ENCODE data around the gene SF3A2. TPM values are rescaled to one million over a fixed set of nuclear protein-coding genes. Genes with fewer than 3 reads are reported as not detected.

Gene SF3A2
- polyA plus RNA-seq, 4 donors = 67.6 to 94.0 (median 72.6) TPM

DNA sequence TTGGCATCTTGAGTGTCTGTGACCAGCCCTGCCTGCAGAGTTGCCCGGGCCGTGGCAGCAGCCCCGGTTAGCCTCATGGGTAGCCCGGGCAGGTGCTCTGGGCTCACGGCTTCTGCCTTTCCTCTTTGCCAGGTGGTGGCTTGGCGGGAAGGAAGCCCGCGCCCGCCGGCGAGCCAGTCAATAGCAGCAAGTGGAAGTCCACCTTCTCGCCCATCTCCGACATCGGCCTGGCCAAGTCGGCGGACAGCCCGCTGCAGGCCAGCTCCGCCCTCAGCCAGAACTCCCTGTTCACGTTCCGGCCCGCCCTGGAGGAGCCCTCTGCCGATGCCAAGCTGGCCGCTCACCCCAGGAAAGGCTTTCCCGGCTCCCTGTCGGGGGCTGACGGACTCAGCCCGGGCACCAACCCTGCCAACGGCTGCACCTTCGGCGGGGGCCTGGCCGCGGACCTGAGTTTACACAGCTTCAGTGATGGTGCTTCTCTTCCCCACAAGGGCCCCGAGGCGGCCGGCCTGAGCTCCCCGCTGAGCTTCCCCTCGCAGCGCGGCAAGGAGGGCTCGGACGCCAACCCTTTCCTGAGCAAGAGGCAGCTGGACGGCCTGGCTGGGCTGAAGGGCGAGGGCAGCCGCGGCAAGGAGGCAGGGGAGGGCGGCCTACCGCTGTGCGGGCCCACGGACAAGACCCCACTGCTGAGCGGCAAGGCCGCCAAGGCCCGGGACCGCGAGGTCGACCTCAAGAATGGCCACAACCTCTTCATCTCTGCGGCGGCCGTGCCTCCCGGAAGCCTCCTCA is 10.4 kb upstream of the SF3A2 start:
- no peak for DNase-seq (ENCODE audit: low read depth in 4 of 4, low spot score in 3 of 4)

DNA sequence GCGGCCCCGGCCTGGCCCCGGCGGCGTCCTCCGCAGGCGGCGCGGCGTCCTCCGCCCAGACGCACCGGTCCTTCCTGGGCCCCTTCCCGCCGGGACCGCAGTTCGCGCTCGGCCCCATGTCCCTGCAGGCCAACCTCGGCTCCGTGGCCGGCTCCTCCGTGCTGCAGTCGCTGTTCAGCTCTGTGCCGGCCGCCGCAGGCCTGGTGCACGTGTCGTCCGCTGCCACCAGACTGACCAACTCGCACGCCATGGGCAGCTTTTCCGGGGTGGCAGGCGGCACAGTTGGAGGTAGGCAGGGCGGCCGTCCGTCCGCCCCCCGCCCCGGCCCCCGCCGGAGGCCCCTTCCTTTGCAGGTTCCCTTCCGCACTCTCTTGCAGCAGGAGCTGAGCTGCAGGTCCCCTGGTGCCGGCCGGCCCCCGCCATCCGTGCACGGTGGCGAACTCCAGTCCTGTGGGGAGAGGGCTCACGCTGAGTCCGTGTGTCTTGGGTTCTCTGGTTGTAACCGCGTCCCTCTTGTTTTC is 9.7 kb upstream of the SF3A2 start:
- no peak for DNase-seq (ENCODE audit: low read depth in 4 of 4, low spot score in 3 of 4)

DNA sequence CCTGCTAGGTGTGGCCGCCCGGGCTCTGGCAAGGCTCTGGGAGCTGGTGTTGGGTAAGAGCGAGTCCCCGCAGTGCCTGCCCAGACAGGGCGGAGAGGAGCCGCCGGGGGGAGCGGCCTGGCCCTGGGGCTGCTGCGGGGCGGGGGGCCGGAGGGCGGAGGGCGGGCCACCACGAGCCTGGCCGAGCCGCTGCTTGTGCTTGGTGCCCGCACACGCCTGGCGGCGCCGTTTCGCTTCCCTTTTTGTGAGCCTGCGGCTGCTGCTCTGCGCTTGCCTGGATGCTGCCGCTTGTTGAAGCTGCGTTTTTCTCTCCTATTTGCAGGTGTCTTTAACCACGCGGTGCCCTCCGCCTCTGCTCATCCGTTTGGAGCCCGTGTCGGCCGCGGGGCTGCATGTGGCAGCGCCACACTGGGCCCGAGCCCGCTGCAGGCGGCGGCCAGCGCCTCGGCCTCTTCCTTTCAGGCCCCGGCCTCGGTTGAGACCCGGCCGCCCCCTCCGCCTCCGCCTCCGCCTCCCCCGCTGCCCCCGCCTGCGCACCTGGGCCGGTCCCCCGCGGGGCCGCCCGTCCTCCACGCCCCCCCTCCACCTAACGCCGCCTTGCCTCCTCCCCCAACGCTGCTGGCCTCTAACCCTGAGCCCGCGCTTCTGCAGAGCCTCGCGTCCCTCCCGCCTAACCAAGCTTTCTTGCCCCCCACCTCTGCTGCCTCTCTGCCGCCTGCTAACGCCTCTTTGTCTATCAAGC is 9.0 kb upstream of the SF3A2 start:
- DNase-seq (ENCODE audit: low read depth in 4 of 4, low spot score in 3 of 4) = no peak

DNA sequence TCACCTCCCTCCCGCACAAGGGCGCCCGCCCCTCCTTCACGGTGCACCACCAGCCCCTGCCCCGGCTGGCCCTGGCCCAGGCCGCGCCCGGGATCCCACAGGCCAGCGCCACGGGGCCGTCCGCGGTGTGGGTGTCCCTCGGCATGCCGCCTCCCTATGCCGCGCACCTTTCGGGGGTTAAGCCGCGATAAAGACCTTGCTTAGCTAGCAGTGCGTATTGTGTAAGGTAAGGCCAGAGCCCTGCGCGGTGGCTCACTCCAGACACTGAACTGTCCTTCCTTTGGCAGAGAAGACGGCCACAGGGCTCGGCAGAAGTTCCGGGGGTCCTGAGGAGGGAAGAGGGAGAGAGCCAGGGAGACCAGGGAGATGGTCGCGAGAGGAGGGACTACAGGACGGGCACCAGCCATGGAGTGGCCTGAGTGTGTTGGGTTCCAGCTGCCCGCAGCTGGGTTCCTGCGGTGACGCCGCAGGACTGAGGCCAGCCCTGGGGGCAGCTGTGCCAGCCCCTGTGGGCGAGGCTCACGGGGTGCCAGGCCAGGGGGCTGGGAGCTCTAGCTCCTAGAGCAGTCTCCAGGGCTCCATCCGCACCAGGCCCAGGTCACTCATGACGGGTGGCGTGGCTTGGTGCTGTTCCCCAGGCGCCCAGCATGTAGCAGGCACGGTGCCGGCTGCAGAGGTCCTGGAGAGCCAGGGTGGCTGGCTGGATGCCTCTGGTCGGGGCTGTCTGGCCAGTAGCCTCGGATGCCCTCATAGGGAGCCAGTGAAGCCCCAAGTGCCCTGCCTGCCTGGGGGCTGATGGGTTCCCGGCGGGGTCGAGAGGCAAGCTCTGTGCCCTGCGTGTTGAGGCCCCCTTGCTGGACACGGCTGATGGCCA is 8.2 kb upstream of the SF3A2 start:
- no peak for DNase-seq (ENCODE audit: low read depth in 4 of 4, low spot score in 3 of 4)

DNA sequence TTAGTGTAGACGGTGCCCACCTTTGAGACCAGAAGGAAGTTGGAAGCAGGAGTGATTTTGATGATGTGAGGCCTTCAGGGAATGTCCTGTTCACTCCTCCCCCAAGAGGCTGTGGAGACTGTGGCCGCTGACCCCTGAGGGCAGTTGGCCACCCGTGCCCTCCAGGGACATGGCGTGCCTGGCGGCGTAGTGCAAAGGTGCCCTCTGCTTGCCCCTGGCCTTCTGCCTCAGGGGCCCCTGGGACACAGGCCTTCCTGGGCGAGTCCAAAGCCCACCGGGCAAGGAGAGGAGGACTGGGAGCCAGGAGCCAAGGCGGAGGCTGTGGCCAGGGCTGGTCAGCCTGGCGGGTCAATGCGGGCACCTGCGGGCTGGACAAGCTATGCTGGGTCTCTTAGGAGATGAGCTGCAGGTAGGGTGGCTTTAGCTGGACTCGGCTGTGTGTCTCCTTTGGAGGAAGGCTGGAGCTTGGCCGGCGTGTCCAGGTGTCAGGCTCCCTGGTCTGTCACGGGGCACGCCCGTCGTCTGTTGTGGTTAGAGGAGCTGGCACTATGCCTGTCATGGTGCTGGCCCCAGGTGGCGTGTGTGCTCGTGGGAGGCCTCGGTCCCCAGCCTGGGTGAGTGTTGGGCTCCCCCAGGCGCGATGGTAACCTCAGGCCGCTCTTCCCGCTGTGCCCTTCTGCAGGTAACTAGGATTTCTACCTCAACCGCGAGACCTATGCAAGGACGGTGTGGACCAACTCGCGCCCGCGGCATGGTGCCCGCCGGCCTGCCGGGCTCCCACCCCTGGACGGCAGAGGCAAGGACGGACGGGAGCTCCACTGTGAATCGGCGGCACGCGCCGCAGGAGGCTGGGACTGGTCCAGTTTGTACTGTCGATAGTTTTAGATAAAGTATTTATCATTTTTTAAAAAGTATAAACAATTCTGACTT is 7.3 kb upstream of the SF3A2 start:
- no peak for DNase-seq (ENCODE audit: low read depth in 4 of 4, low spot score in 3 of 4)

DNA sequence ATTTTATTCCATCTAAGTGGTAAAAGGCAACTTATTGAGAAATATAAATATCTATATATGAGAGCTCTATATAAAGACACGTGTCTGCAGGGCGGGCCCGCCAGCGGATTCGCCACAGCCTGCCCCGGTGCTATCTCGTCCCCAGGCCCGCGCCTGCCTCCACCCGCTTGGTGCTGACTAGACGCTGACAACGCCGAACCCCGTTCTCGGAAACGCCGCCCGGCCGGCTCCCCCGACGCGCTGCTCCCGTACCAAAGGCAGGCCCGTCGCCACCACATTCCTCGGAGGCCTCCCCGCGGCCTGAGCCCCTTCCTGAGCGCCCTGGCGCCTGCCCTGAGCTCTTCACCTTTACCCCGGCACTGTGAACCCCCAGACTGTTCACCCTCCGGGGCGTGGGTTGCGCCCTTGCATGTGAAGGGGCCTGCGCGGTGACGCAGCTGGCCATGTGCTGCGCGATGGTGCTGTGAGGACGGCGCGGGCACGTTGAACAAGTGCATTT is 6.5 kb upstream of the SF3A2 start:
- no peak for DNase-seq (ENCODE audit: low read depth in 4 of 4, low spot score in 3 of 4)

DNA sequence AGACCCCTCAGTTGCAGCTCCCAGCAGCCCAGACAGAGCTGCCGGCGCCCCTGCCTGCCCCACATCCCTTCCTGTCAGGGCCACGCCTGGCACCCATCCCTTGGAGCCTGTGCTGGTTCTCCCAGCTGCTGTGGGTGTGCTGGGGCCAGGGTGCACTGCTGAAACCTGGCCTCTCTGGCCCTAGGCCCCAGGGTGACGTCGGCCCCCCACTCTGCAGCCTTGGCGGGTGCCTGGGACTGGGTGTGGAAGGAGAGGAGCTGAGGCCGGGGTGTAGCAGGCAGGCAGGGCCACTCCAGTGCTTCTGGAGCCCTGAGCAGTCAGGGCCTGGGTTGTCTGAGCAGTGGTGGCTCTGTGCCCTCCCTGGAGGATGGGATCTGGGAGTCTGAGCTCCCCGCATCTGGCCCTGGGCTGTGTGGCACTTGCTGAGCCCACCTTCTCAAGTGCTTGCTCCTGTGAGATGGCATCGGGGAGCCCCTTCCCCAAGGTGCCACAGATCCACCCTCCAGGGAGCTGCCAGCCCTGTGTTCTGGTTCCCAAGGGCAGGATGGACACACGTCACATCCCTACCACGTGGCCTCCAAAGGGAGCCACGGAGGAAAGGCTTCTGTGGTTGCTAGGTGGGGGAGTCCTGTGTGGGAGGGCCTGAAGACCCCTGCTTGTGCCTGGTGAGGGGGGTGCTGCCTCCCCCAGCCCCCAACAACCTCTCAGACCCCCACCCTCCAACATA is 5.7 kb upstream of the SF3A2 start:
- DNase-seq (ENCODE audit: low read depth in 4 of 4, low spot score in 3 of 4) = no peak

DNA sequence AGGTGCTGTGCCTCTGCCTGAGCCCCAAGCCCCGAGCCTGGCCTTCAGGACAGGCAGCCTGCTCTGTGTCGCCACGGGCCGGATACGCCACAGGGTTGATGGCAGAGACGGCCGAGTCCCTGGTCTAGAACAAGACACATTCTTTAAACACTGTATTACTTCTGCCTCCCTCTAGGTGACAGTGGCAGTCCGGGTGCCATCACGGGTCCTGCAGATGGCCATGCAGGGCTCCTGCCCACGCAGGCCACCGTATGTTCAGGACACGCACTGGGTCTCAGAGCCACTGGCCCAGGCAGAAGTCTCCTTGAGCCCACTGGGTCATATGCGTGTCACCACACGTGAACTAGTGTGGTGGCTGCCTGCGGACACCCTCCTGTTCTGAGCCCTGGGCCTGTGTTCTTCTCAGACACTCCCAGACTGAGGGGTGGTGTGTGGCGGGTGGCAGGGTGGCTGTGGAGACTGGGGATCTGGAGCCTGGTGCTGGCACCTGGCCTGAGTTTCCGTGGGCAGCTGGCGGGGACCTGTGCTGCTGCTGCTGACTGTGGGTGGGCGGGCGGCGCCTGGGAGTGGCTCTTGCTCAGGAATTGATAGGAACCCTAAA is 4.9 kb upstream of the SF3A2 start:
- DNase-seq (ENCODE audit: low read depth in 4 of 4, low spot score in 3 of 4) = no peak

DNA sequence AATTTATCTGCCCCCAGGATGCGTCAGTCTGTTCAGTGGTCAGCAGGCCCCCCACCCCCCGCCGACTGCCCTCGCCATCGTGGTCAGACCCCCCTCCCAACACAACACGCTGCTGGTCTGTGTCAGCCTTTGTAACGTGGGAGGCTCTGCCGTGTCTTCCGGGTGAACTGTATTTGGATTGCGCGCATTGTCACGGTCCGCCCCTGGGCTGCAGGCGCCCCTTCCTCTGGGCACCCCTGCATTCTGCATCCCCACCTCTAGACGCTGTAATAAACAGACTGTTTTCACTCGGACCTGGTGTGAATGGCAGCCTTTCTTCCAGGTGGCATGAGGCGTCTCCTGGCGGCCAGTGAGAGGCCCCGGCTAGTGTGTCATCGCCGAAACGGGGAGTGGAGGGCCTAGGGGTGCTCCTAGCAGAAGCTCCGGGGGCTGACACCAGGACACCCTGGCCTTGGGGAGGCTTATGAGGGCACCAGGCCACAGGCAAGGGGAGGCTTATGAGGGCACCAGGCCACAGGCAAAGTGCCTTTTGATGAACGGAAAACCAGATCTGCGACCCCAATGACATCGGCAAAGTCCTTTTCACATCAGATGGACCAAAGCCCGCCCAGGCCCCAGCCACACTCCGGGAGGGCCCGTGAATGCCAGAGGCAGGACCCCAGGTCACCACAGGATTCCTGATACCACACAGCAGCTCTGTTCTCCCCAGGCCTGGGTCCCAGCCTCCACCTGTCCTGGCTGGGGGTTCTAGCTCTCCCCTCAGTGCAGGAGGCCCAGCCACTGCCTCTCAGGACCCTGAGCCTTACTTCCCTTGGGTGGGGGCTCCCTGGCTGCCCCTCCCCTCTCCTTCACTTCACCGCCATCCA is 4.1 kb upstream of the SF3A2 start:
- DNase-seq (ENCODE audit: low read depth in 4 of 4, low spot score in 3 of 4) = no peak

DNA sequence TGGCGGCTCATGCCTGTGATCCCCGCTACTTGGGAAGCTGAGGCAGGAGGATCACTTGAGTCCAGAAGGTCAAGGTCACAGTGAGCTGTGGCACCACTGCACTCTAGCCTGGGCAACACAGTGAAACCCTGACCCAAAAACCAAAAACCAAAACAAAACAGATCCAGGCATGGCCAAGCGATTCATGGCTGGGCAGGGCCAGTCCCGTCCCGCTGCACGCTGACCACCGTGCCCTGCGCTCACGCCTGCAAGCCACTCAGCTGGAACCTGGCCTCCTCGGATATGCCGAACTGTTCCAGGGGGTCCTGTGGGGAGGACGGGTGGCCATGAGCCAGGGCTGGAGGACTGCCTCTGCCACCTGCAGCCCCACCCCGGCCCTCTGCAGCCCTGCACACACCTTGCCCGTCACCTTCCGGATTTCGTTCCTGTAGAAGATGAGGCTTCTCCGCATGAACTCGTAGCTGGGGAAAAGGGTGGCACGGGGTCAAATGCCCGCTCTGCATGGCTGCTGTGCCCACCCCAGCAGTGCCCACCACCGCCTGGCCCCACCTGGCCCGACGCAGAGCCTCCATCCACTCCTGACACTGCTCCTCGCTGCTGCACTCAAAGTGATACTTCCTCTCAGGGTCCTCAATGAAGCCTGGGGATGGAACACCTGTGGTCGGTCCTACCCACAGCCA is 2.9 kb upstream of the SF3A2 start:
- DNase-seq (ENCODE audit: low read depth in 4 of 4, low spot score in 3 of 4) = no peak

DNA sequence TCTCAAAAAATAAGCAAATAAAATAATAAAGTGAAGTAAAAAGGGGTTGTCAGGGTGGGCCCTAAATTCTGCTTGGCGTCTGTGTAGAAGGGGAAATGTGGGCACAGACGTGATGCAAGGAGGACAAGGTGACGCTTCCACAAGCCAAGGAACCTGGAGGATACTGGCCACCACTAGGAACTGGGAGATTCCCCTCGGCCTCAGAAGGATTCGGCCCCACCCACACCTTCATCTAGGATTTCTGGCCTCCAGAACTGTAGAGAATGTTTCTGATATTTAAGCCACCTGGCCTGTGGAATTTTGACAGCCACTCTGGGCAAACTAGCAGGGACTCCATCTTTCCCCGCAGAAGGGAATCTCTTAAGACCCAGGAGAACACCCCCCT is 1.6 kb upstream of the SF3A2 start:
- DNase-seq (ENCODE audit: low read depth in 4 of 4, low spot score in 3 of 4) = no peak

DNA sequence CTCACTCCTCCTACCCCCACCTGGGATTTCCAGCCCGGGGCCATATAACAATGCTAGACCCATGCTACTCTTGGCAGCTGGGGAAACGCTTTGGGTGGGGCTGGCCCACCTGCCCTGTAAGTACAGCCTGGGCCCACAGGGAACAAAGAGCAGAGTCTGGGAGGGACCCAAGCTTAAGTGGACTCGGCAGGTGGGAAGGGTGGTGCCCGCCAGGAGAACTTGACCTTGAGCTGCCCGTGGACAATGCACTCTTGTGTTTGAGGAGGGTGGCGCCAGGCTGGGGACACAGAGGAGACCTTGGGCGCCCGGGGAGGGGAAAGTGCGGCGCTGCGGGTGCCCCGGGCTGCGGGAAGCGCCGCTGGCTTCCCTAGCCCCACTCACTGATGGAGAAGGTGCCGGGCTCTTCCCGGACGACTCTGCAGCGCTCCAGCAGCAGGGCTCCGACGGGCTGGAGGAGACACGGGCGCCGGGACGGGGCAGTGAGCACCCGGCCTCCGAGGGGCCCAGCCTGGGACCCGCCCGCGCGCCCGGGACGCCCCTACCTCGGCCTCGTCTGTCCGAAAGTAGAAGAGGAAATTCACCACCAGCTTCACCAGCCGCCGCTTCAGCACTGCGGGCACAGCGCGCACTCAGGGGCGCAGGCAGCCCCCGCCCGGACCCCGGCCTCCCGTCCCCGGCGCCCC is 1.1 kb upstream of the SF3A2 start:
- no peak for DNase-seq (ENCODE audit: low read depth in 4 of 4, low spot score in 3 of 4)

DNA sequence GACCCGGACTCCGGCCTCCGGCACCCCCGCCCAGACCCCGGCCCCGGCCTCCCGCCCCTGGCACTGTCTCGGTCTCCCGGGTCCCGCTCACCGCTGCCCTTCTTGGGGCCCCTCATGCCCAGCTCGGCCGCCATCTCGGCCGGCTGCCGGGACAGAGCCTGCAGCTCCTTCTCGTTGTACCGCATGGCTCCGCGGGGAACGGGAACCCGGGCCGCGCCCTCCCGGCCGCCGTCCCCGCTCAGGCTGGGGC is 635 bp upstream of the SF3A2 start:
- DNase-seq (ENCODE audit: low read depth in 4 of 4, low spot score in 3 of 4) = no peak

DNA sequence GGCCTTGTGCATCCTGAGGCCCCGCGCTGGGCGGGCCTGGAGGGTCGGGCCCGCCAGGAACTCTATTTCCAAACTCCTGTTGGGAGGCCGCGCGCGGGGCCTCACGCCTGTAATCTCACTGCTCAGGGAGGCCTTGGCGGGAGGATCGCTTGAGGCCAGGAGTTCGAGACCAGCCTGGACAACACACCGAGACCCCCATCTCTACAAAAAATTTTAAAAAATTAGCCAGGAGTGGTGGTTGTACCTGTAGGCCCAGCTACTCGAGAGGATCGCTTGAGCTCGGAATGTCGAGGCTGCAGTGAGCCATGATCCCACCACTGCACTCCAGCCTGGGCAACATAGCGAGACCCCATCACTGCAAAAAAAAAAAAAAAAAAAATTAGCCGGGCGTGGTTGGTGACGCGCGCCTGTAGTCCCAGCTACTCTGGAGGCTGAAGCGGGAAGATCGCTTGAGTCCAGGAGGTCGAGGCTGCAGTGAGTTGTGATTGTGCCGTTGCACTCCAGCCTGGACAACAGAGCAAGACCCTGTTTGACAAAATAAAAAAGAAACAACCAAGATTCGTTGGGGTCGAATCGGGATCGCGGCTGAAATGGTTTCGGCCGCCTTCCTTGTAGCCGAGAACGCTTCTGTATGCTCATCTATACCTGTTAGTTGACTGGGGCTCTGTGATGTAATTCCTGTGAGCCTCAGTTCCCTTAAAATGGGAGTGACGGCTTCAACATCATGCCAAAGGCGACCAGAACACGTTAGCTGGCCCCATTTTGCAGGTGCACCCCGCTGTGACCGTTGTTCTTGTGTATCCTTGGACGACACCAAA is 636 bp downstream of the SF3A2 start:
- DNase-seq (ENCODE audit: low read depth in 4 of 4, low spot score in 3 of 4) = no peak

DNA sequence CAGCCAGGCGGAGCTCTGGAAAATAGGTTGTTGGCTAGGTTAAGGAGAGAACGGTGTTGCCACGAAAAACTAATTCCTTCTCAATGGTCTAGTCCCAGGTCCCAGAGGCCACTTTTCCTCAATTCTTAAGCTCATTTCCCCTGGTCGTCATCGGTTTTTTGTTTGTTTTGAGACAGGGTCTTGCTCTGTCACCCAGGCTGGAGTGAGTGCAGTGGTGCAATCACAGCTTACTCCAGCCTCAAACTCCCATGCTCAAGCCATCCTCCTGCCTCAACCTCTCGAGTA is 1.2 kb downstream of the SF3A2 start:
- no peak for DNase-seq (ENCODE audit: low read depth in 4 of 4, low spot score in 3 of 4)

DNA sequence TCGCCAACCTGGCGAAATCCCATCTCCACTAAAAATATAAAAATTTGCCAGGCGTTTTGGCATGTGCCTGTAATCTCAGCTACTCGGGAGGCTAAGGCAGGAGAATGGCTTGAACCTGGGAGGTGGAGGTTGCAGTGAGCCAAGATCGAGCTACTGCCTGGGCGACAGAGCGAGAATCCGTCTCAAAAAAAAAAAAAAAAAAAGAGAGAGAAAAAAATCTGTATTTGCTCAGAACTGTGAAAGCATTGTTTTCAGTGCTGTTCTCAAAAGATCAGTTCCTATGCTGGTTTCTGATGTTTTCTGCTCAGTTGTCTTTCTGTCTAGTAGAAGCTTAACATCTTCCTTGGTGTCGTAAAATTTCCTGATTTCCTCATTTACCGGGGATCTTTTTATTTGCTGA is 2.5 kb downstream of the SF3A2 start:
- no peak for DNase-seq (ENCODE audit: low read depth in 4 of 4, low spot score in 3 of 4)

Measured in left renal pelvis (tissue), 4 donors.